ENCODE data around the gene LRRC23. TPM values are rescaled to one million over a fixed set of nuclear protein-coding genes. Genes with fewer than 3 reads are reported as not detected.

The LRRC23 gene
- polyA plus RNA-seq, 1 of the 3 experiments (the other 2 are of a cell fraction) = 11.9 TPM

- peaks cover 6 to 9% of the 10 kb centered on the region in 2 experiments; a peak in 3 of 4 replicates for H3K4me1 ChIP-seq (ENCODE audit: control insufficient read depth in 1 of 2, insufficient read depth in 2 of 2, low read depth in 1 of 2, low read length in 1 of 2)
- ChIA-PET CTCF (interaction anchor here (4.6 kb wide), 1 partner anchor 26 kb away, joined by 122 read pairs; the partner anchor contains the start of genes SPSB2 and TPI1), POLR2A (interaction anchor here (1.1 kb wide), 1 partner anchor 49 kb away, joined by 3 read pairs; the partner anchor contains the start of genes C12orf57 and RNU7-1)
- no peaks in the 10 kb centered on the region for H4K20me1 ChIP-seq (ENCODE audit: insufficient read depth)
- H3K9ac ChIP-seq = no peak overlapping the region
- H3K4me3 ChIP-seq (ENCODE audit: low read depth in 2 of 2, low read length in 1 of 2) = no peak overlapping the region
- no peaks in the 10 kb centered on the region for H3K79me2 ChIP-seq (ENCODE audit: insufficient read depth)
- TF ChIP-seq ELF1 (IDR thresholded peaks at IDR 0.05) (no peak), RXRA (IDR thresholded peaks at IDR 0.05; ENCODE audit: borderline replicate concordance, low read depth) (no peak), MXI1 (IDR thresholded peaks at IDR 0.05; ENCODE audit: low read depth, low read length) (no peak), CTCF (IDR thresholded peaks at IDR 0.05) (no peak), NRF1 (IDR thresholded peaks at IDR 0.05; ENCODE audit: low read depth, low read length) (no peak), RAD21 (IDR thresholded peaks at IDR 0.05; ENCODE audit: low read length) (no peak)
- H3F3A ChIP-seq (replicated peaks; ENCODE audit: insufficient read depth) = peaks cover 13% of the 10 kb centered on the region
- H3K36me3 ChIP-seq (replicated peaks in 1 of 2; ENCODE audit: control insufficient read depth in 1 of 2, insufficient read depth in 2 of 2, low read length in 1 of 2) = no peaks in the 10 kb centered on the region
- no peak overlapping the region for H3K4me2 ChIP-seq
- no peaks in the 10 kb centered on the region for H3K9me2 ChIP-seq
- H3K27ac ChIP-seq (ENCODE audit: low read depth in 2 of 2, low read length in 1 of 2) = no peak overlapping the region
- no peak for DNase-seq
- no peaks in the 10 kb centered on the region for H3K27me3 ChIP-seq (ENCODE audit: insufficient read depth)
- WGBS (ENCODE audit: low lambda C conversion rate) = 83% methylated on average over 3 of the region's 3 CpGs
- H2AFZ ChIP-seq (ENCODE audit: low read depth) = no peak overlapping the region
- H3K9me3 ChIP-seq = no peaks in the 10 kb centered on the region
Measured at GRCh38 chr12:6894321-6894720, 10.3 kb upstream of the LRRC23 start.

GRCh38 chr12:6896846-6897435 is 7.7 kb upstream of the LRRC23 start:
- Histone ChIP-seq H3K9ac (no peak overlapping the region), H4K20me1 (ENCODE audit: insufficient read depth) (no peaks in the 10 kb centered on the region), H3K4me3 (ENCODE audit: low read depth in 2 of 2, low read length in 1 of 2) (no peak overlapping the region), H3K27ac (ENCODE audit: low read depth in 2 of 2, low read length in 1 of 2) (no peak overlapping the region), H3K79me2 (ENCODE audit: insufficient read depth) (no peaks in the 10 kb centered on the region), H3K4me2 (no peak overlapping the region), H3K36me3 (replicated peaks in 1 of 2; ENCODE audit: control insufficient read depth in 1 of 2, insufficient read depth in 2 of 2, low read length in 1 of 2) (no peaks in the 10 kb centered on the region), H3K9me2 (no peaks in the 10 kb centered on the region), H3K27me3 (ENCODE audit: insufficient read depth) (no peaks in the 10 kb centered on the region), H3K4me1 (ENCODE audit: control insufficient read depth in 1 of 2, insufficient read depth in 2 of 2, low read depth in 1 of 2, low read length in 1 of 2) (no peaks in the 10 kb centered on the region; a peak in 1 of 4 replicates), H3K9me3 (no peaks in the 10 kb centered on the region), H3F3A (replicated peaks; ENCODE audit: insufficient read depth) (no peaks in the 10 kb centered on the region), H2AFZ (ENCODE audit: low read depth) (no peak overlapping the region)
- CTCF ChIA-PET = interaction anchor here (0.9 to 1.4 kb wide), 2 partner anchors 11 to 344 kb away, joined by 3 read pairs; no protein-coding TSS in a partner anchor
- no peak for DNase-seq
- 74% methylated on average over 6 of the region's 6 CpGs for WGBS (ENCODE audit: low lambda C conversion rate)
- POLR2A ChIA-PET = no interaction called here
- TF ChIP-seq TAF1 (IDR thresholded peaks at IDR 0.05; ENCODE audit: borderline replicate concordance, low read depth, low read length) (no peak), RCOR1 (IDR thresholded peaks at IDR 0.05; ENCODE audit: low read length) (no peak), PBX3 (IDR thresholded peaks at IDR 0.05) (no peak), TCF12 (IDR thresholded peaks at IDR 0.05) (no peak), FOSL2 (IDR thresholded peaks at IDR 0.05; ENCODE audit: borderline replicate concordance, low read depth) (no peak), FOXJ3 (CRISPR knock-in tag; IDR thresholded peaks at IDR 0.05) (no peak), REST (IDR thresholded peaks at IDR 0.05; ENCODE audit: low read depth, low read length) (no peak), CTCF (IDR thresholded peaks at IDR 0.05) (no peak), JUND (IDR thresholded peaks at IDR 0.05) (no peak), RFX5 (IDR thresholded peaks at IDR 0.05; ENCODE audit: low read length) (no peak), NRF1 (IDR thresholded peaks at IDR 0.05; ENCODE audit: low read depth, low read length) (no peak), USF2 (IDR thresholded peaks at IDR 0.05; ENCODE audit: borderline replicate concordance, low read depth, low read length) (no peak), EP300 (IDR thresholded peaks at IDR 0.05; ENCODE audit: borderline replicate concordance in 1 of 2, low read depth in 1 of 2, low read length in 1 of 2) (no peak), SMC3 (IDR thresholded peaks at IDR 0.05; ENCODE audit: low read depth, low read length) (no peak)
